T-helper 17 cell (primary cell): Measurements from ENCODE around the gene TANGO6. TPM values are rescaled to one million over a fixed set of nuclear protein-coding genes. Genes with fewer than 3 reads are reported as not detected.
"Not testable (repeated sequence)": the region's sequence is repeated elsewhere in the genome, so short reads cannot be mapped to it uniquely, and the experiment has no call there.

Experiments
- ATAC-seq: fragments of 150-1000 bp; cut with Tn5 transposase; 2 replicates; pipeline ENCODE4 v1.10.0; 2021; ENCODE audit warnings: mild to moderate bottlenecking, moderate library complexity
- DNase-seq, 3 donors: peaks; one replicate each; pipeline versions ENCODE4 v3.0.0 to v3.0.0-alpha.2; 2020 to 2021
- H3K9me3 ChIP-seq: one replicate; pipeline ENCODE4 v1.7.0; 2013; ENCODE audit warnings: low read length, mild to moderate bottlenecking; ENCODE audit not compliant: control insufficient read depth, poor library complexity, severe bottlenecking
- H3K27ac Mint-ChIP-seq: one replicate; pipeline ENCODE4 v1.8.0; 2022; ENCODE audit warnings: mild to moderate bottlenecking, moderate library complexity, mixed read lengths
- H3K27me3 Mint-ChIP-seq: one replicate; pipeline ENCODE4 v1.8.0; 2022; ENCODE audit warnings: mixed read lengths
- H3K36me3 Mint-ChIP-seq: one replicate; pipeline ENCODE4 v1.8.0; 2022; ENCODE audit warnings: low read depth, mixed read lengths
- H3K4me1 Mint-ChIP-seq: one replicate; pipeline ENCODE4 v1.8.0; 2022; ENCODE audit warnings: mild to moderate bottlenecking, mixed read lengths
- H3K4me3 Mint-ChIP-seq: one replicate; pipeline ENCODE4 v1.8.0; 2022; ENCODE audit warnings: mild to moderate bottlenecking, moderate library complexity, mixed read lengths
- total RNA-seq, 4 donors: library from RNA in 2 of 4; stranded (reverse) in 2 of 4; gene quantifications; one replicate each; pipeline ENCODE4 v1.2.3 and lab custom pipeline; 2022 to 2026

Gene TANGO6
- total RNA-seq, 2 donors from 2014 or later, result 21.2 to 24.2 TPM

DNA sequence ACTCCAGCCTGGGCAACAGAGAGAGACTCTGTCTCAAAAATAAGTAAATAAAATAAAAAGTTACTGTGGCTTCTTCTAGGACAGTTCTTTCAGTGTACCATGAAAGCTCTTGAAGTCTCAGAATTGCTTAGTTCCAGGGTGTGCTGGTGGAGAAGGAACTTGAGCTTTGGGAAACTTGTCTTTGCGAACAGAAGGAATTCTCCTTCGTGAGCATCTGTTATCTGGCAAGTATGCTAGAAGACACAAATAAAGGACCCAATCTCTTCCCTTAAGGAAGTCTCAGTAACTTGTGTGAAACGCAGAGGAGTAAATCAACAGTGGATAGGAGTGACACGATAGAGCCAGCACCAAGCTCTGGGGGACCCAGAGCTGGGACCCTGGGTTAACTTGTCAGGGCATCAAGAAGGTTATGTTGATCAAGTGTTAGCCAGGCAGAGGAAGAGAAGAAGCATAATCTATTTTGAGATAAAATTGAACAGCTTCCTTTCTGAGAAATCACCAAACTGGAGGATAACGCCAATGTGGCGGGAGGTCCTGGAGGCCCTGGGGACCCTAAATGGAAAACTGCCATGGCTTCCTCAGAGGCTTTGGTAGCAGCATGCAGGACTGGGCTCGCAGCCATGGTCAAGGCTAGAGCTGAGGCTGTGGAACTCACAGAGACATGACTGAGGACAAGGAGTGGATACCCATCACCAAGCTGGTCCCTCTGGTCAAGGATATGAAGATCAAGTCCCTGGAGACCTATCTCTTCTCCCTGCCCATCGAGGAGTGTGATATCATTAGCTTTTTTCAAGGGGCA, 190.0 kb downstream of the TANGO6 start:
- no peak overlapping the region for H3K27ac Mint-ChIP-seq
- no peaks in the 10 kb centered on the region for H3K4me1 Mint-ChIP-seq
- DNase-seq, result no peak
- H3K36me3 Mint-ChIP-seq, result peaks cover 8% of the 10 kb centered on the region
- no peaks in the 10 kb centered on the region for H3K27me3 Mint-ChIP-seq
- H3K4me3 Mint-ChIP-seq, result no peak overlapping the region
- no peaks in the 10 kb centered on the region for H3K9me3 ChIP-seq
- no peak for ATAC-seq

DNA sequence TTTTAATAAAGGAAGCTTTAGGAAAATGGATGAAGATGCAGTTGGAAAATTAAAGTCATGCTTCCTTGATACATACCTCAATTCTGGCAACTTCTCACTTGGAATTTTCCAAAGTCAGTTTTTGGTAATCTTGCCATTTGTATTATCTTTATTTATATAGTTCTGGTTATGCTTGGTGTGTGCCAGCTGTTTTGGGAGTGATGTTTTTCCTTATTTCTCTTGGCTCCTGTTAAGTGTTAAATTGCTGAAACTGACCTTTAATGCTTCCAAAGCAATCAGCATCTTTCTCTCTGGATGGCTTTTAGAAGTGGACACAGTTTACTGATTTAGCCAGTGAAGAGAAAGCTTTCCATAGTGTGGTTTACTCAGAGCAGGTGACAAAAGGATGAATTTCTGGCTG, 192.0 kb downstream of the TANGO6 start:
- Mint-ChIP-seq H3K27me3 (no peaks in the 10 kb centered on the region), H3K36me3 (peaks cover 11% of the 10 kb centered on the region), H3K27ac (no peak overlapping the region), H3K4me3 (no peak overlapping the region), H3K4me1 (no peaks in the 10 kb centered on the region)
- no peak for DNase-seq
- no peaks in the 10 kb centered on the region for H3K9me3 ChIP-seq
- no peak for ATAC-seq

DNA sequence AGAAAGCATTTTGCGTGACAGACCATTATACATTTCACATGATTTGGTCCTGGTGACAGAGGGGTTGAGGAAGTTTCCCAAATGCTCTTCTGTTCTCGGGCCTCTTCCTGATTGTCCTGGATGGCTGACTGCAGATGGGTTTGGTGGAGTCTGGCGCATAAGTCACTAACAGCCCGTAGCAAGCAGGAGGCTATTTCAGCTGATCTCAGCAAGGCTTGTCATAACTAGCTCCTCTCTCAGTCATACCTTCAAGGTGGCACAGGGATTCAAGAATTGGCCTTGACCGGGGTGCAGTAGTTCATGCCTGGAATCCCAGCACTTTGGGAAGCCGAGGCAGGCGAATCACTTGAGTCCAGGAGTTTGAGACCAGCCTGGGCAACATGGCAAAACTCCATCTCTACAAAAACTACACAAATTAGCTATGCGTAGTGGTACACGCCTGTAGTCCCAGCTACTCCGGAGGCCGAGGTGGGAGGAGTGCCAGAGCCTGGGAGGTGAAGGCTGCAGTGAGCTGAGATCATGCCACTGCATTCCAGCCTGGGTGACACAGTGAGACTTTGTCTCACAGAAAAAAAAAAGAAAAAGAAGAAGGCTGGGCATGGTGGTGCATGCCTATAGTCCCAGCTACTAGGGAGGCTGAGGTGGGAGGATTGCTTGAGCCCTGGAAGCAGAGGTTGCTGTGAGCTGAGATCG, 193.2 kb downstream of the TANGO6 start:
- Mint-ChIP-seq H3K27me3 (no peaks in the 10 kb centered on the region), H3K4me3 (no peak overlapping the region), H3K27ac (no peak overlapping the region), H3K4me1 (no peaks in the 10 kb centered on the region), H3K36me3 (peaks cover 15% of the 10 kb centered on the region)
- ATAC-seq (no peak), DNase-seq (no peak)
- peaks cover 2% of the 10 kb centered on the region for H3K9me3 ChIP-seq

DNA sequence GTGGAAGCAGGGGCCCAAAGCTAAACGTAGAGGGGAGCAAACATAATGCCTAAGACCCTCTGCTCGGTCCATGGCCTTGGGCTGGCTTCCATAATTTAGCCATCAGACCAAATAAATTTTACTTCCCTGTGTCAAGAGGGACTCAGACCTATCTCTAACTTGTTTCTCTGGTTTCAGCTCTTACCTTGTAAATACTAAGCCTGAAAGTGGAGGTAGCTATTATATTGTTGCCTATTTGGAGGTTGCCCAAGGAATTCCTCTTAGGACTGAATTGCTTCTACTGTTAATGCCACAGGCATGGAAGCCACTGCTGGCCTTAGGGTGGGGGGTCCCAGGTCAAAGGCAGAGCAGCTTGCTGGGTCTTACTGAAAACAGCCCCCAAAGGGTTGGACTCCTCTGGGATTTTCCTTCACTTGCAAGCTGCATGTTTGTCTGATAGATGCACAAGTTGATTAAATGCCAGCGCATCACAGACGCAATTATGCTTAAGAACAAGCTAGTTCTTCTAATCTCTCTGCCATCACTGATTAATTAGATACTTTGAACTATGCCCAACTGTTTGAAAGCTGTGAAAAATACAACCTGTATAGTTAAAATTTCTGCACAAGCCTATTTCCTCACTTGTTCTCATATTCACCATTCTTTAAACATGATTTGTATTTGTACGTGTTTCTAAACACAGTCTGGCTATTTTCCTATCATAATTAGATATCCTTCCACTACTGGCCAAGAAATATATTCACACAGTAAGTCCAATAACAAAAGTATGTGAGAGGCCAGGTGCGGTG, 194.2 kb downstream of the TANGO6 start:
- peaks cover 17% of the 10 kb centered on the region for H3K36me3 Mint-ChIP-seq
- no peak overlapping the region for H3K4me3 Mint-ChIP-seq
- no peak for DNase-seq
- H3K9me3 ChIP-seq, result peaks cover 6% of the 10 kb centered on the region
- H3K4me1 Mint-ChIP-seq, result no peaks in the 10 kb centered on the region
- H3K27ac Mint-ChIP-seq, result no peak overlapping the region
- ATAC-seq, result no peak
- H3K27me3 Mint-ChIP-seq, result no peaks in the 10 kb centered on the region

DNA sequence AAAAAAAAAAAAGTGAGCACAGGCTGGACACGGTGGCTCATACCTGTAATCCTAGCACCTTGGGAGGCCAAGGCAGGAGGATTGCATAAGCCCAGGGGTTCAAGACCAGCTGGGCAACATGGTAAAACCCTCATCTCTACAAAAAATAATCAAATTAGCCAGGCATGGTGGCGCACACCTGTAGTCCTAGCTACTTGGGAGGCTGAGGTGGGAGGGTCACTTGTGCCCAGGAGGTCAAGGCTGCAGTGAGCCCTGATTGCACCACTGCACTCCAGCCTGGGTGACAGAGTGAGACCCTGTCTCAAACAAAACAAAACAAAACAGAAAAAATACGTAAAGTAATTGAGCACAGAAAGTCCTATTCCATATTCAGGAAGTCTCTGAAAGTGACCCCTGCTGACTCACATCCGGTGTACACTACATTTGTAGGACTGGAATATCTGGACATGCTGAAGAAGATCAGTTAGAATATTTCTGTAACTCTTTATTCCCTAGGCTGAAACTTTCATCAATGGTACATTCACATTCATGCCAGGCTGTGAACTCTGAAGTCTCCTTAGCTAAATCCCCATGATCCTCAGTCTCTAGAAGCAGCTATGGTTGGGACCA, 196.1 kb downstream of the TANGO6 start:
- peaks cover 14% of the 10 kb centered on the region for H3K36me3 Mint-ChIP-seq
- H3K4me3 Mint-ChIP-seq, result no peak overlapping the region
- H3K4me1 Mint-ChIP-seq, result no peaks in the 10 kb centered on the region
- peaks cover 6% of the 10 kb centered on the region for H3K9me3 ChIP-seq
- H3K27me3 Mint-ChIP-seq, result no peaks in the 10 kb centered on the region
- no peak overlapping the region for H3K27ac Mint-ChIP-seq
- DNase-seq (no peak), ATAC-seq (no peak)

DNA sequence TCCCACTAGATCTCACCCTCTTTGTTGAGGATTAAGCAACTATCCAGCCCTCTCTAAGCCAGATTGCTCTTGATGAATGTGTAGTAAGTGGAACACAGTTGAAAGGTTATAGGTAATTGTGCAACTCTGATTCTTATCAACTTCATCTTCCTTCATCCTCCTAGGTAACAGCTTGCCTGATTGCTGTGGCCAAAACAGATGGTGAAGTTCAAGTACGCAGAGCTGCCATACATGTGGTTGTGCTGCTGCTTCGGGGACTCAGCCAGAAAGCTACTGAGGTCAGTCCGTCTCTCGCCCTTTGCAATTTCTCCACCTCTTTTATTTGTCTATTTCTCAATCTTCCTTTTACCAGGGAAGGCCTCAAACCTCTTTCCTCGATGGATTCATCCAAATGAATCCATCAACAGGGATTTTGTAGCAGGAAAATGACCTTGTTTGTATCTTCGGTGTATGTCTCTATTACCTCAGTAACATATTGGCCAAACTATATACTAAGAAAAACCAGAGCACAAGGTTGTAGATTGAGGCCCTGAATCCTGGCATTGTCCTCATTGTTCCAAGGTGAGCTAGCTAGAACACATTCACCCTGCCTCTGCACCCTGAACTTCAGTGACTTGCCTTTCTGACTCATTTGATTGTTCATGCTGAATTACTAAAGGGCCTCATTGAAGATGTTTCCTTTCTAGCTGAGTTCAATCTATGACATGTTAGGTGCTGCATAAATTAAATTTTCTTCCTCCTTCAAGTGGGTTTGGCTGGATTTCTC, 197.0 kb downstream of the TANGO6 start:
- H3K27ac Mint-ChIP-seq, result no peak overlapping the region
- peaks cover 14% of the 10 kb centered on the region for H3K36me3 Mint-ChIP-seq
- H3K4me3 Mint-ChIP-seq, result no peak overlapping the region
- ATAC-seq (no peak), DNase-seq (no peak)
- no peaks in the 10 kb centered on the region for H3K27me3 Mint-ChIP-seq
- peaks cover 6% of the 10 kb centered on the region for H3K9me3 ChIP-seq
- no peaks in the 10 kb centered on the region for H3K4me1 Mint-ChIP-seq

DNA sequence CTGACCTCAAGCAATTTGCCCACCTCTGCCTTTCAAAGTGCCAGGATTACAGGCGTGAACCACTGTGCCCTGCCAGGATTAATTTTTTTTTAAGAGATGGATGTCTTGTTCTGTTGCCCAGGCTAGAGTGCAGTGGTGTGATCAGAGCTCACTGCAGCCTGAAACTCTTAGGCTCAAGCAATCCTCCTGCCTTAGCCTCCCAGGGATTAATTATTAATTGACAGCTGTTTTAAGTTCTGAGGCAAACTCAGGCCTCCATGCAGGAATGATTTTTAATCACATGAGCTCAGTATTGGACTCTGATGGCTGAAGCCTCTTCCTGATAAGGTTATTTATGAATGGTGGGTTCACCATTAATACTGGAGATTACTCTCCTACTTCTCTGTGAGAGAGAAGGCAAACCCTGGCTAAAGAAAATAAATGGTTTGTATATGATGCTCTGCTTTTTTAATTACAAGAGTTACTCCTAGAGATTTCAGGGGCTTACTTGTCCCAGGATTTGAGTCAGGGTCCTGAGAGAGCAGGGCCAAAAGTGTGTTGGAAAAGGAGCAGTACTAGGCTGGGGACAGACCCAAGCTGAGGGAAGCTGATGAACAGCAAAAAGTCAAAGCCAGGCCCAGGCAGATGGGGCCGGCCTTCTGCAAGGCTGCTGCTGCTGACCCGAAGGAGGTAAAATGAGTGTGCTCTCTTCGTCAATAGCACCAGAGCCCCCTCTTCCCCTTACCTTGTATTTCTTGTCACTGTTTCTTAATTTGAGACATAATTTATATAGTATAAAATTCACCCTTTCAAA, 205.2 kb downstream of the TANGO6 start:
- DNase-seq (no peak), ATAC-seq (no peak)
- Mint-ChIP-seq H3K4me1 (peaks cover 3% of the 10 kb centered on the region), H3K27ac (no peak overlapping the region), H3K27me3 (no peaks in the 10 kb centered on the region), H3K36me3 (no peaks in the 10 kb centered on the region), H3K4me3 (no peak overlapping the region)
- no peaks in the 10 kb centered on the region for H3K9me3 ChIP-seq

DNA sequence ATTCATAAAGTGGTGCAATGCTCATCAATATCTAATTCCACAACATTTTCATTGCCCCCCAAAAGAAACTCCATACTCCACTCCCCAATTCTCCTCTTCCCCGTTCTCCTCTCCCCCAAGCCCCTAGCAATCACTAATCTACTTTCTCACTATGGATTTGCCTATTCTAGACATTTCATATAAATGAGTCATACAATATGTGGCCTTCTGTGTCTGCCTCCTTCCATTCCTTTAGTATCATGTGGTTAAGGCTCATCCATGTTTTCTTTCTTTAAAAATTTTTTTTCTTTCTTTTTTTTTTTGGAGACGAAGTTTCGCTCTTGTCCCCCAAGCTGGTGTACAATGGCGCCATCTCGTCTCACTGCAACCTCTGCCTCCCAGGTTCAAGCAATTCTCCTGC, 205.8 kb downstream of the TANGO6 start:
- no peaks in the 10 kb centered on the region for H3K36me3 Mint-ChIP-seq
- no peaks in the 10 kb centered on the region for H3K27me3 Mint-ChIP-seq
- peaks cover 3% of the 10 kb centered on the region for H3K4me1 Mint-ChIP-seq
- DNase-seq, result no peak
- H3K27ac Mint-ChIP-seq, result no peak overlapping the region
- no peaks in the 10 kb centered on the region for H3K9me3 ChIP-seq
- no peak overlapping the region for H3K4me3 Mint-ChIP-seq
- no peak for ATAC-seq

DNA sequence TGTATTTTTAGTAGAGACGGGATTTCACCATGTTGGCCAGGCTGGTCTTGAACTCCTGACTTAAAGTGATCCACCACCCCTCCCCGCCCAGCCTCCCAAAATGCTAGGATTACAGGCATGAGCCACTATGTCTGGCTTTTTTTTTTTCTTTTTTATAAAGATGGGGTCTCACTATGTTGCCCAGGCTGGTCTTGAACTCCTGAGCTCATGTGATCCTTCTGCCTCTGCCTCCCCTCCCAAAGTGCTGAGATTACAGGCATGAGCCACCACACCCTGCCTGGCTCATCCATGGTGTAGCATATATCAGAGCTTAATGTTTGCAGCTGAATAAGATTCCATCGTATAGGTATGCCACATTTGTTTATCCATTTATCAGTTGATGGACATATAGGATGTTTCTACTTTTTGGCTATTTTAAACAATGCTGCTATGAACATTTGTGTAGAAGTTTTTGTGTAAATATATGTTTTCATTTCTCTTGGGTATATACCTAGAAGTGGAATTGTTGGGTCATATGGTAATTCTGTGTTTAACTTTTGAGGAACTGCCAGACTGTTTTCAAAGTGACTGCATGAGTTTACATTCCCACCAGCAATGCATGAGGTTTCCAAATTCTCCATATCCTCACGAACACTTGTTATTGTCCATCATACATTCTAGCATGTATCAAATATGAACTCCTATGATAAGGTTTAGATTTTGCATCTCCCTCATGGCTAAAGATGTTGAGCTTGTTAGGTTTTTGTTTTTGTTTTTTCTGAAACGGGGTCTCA, 206.5 kb downstream of the TANGO6 start:
- Mint-ChIP-seq H3K4me3 (no peak overlapping the region), H3K27me3 (no peaks in the 10 kb centered on the region), H3K4me1 (peaks cover 3% of the 10 kb centered on the region), H3K27ac (no peak overlapping the region), H3K36me3 (no peaks in the 10 kb centered on the region)
- H3K9me3 ChIP-seq, result no peaks in the 10 kb centered on the region
- DNase-seq, result no peak
- ATAC-seq, result no peak

DNA sequence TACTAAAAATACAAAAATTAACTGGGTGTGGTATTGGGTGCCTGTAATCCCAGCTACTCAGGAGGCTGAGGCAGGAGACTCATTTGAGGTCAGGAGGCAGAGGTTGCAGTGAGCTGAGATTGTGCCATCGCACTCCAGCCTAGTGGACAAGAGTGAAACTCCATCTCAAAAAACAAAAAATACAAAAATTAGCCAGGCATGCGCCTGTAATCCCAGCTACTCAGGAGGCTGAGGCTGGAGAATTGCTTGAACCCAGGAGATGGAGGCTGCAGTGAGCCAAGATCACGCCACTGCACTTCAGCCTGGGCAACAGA, 208.1 kb downstream of the TANGO6 start:
- not testable (repeated sequence) for H3K27me3 Mint-ChIP-seq

DNA sequence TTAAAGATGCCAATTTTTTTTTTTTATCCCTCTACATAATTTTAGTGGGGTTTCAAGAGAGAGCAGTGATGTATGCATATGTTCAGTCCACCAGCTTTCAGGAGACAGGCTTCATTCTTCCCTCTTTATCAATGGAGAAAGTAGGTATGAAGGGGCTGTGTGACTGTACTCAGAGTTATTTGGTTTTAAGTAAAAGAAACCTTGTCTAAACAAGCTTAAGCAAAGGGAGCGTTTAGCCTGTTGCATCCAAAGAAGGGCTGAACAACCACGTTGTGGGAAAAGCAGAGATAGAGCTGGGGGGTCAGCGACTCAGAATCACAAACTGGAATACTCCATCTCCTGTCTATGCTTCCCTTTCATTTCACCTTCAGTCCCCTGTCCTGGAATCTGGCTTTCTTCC, 211.7 kb downstream of the TANGO6 start:
- Mint-ChIP-seq H3K4me3 (no peak overlapping the region), H3K36me3 (no peaks in the 10 kb centered on the region), H3K4me1 (peaks cover 6% of the 10 kb centered on the region), H3K27me3 (no peaks in the 10 kb centered on the region), H3K27ac (no peak overlapping the region)
- DNase-seq, result no peak
- ATAC-seq, result no peak
- H3K9me3 ChIP-seq, result no peaks in the 10 kb centered on the region

More for the DNA sequence above, 208.1 kb downstream of the TANGO6 start:
- not testable (repeated sequence) for H3K4me1 Mint-ChIP-seq, H3K9me3 ChIP-seq, H3K27ac Mint-ChIP-seq, ATAC-seq, H3K4me3 Mint-ChIP-seq, H3K36me3 Mint-ChIP-seq, DNase-seq
